Chondrocyte (in vitro differentiated cells): ENCODE results near the gene DGKG. TPM values are rescaled to one million over a fixed set of nuclear protein-coding genes. Genes with fewer than 3 reads are reported as not detected.

Experiments
- DNase-seq: peaks from one replicate; pipeline ENCODE4 v3.0.0; 2021; ENCODE audit warnings: mixed read lengths, low spot score
- H3K27ac Mint-ChIP-seq: one replicate; pipeline ENCODE4 v1.8.0; 2021; ENCODE audit warnings: mild to moderate bottlenecking, moderate library complexity, mixed read lengths; ENCODE audit not compliant: unreplicated experiment
- H3K27me3 Mint-ChIP-seq: 2 replicates; pipeline ENCODE4 v1.8.0; 2021; ENCODE audit warnings: low read depth, mixed read lengths
- H3K36me3 Mint-ChIP-seq: 2 replicates; pipeline ENCODE4 v1.8.0; 2021; ENCODE audit warnings: low read depth, mixed read lengths
- H3K4me1 Mint-ChIP-seq: 2 replicates; pipeline ENCODE4 v1.8.0; 2021; ENCODE audit warnings: low read depth, mild to moderate bottlenecking, mixed read lengths
- H3K4me3 Mint-ChIP-seq: one replicate; pipeline ENCODE4 v1.8.0; 2021; ENCODE audit warnings: mild to moderate bottlenecking, moderate library complexity, mixed read lengths; ENCODE audit not compliant: unreplicated experiment
- H3K9me3 Mint-ChIP-seq: 2 replicates; pipeline ENCODE4 v1.8.0; 2021; ENCODE audit warnings: low read depth, mixed read lengths
- CTCF ChIP-seq: fragments of 200-600 bp; sonication (generic); IDR thresholded peaks from 2 replicates; pipeline ENCODE4 v1.5.0; 2021; ENCODE audit warnings: antibody characterized with exemption, mild to moderate bottlenecking, moderate library complexity
- total RNA-seq: library from RNA; stranded (reverse); gene quantifications from 3 replicates; pipeline ENCODE4 v1.2.1, GENCODE V29; 2021

Gene DGKG
- total RNA-seq, 1 donor from 2014 or later, result 1.6 TPM

GRCh38 chr3:186225603-186226002, 136.4 kb downstream of the DGKG start:
- no peak for TF ChIP-seq CTCF
- Mint-ChIP-seq H3K4me1 (peaks cover 4% of the 10 kb centered on the region), H3K27ac (no peak overlapping the region), H3K9me3 (no peaks in the 10 kb centered on the region), H3K36me3 (peaks cover 5% of the 10 kb centered on the region), H3K27me3 (peaks cover 60% of the 10 kb centered on the region), H3K4me3 (no peak overlapping the region)
- no peak for DNase-seq

GRCh38 chr3:186224041-186224610, 137.9 kb downstream of the DGKG start:
- no peak for DNase-seq
- no peak overlapping the region for H3K4me3 Mint-ChIP-seq
- peaks cover 4% of the 10 kb centered on the region for H3K4me1 Mint-ChIP-seq
- no peaks in the 10 kb centered on the region for H3K9me3 Mint-ChIP-seq
- H3K27me3 Mint-ChIP-seq, result peaks cover 56% of the 10 kb centered on the region
- no peak overlapping the region for H3K27ac Mint-ChIP-seq
- H3K36me3 Mint-ChIP-seq, result peaks cover 2% of the 10 kb centered on the region
- TF ChIP-seq CTCF, result no peak

- Mint-ChIP-seq H3K27me3 (peaks cover 52% of the 10 kb centered on the region), H3K4me3 (no peak overlapping the region), H3K36me3 (peaks cover 2% of the 10 kb centered on the region), H3K4me1 (peaks cover 4% of the 10 kb centered on the region), H3K27ac (no peak overlapping the region), H3K9me3 (no peaks in the 10 kb centered on the region)
- DNase-seq, result no peak
- no peak for TF ChIP-seq CTCF
Observed at GRCh38 chr3:186223476-186223875, 138.6 kb downstream of the DGKG start.

- H3K36me3 Mint-ChIP-seq, result peaks cover 2% of the 10 kb centered on the region
- H3K27ac Mint-ChIP-seq, result no peak overlapping the region
- no peak for DNase-seq
- peaks cover 4% of the 10 kb centered on the region for H3K4me1 Mint-ChIP-seq
- H3K9me3 Mint-ChIP-seq, result no peaks in the 10 kb centered on the region
- peaks cover 40% of the 10 kb centered on the region for H3K27me3 Mint-ChIP-seq
- TF ChIP-seq CTCF, result no peak
- H3K4me3 Mint-ChIP-seq, result no peak overlapping the region
Observed at GRCh38 chr3:186221760-186222378, 140.2 kb downstream of the DGKG start.

- peaks cover 2% of the 10 kb centered on the region for H3K36me3 Mint-ChIP-seq
- H3K4me1 Mint-ChIP-seq, result peaks cover 4% of the 10 kb centered on the region
- DNase-seq, result no peak
- no peaks in the 10 kb centered on the region for H3K9me3 Mint-ChIP-seq
- peak; percentile 40 for TF ChIP-seq CTCF
- no peak overlapping the region for H3K27ac Mint-ChIP-seq
- H3K4me3 Mint-ChIP-seq, result no peak overlapping the region
- H3K27me3 Mint-ChIP-seq, result peaks cover 32% of the 10 kb centered on the region
Observed at GRCh38 chr3:186220911-186221645, 141.0 kb downstream of the DGKG start.
